ENCODE measurements around the gene MT1M.
A peak's percentile ranks its signal among the peaks of the same experiment; 100 is the strongest.

MT1M gene

GRCh38 chr16:56603589-56603988 is 28.9 kb upstream of the MT1M start:
- Histone ChIP-seq H3K27me3 (replicated peaks) (no peaks in the 10 kb centered on the region), H3K4me3 (ENCODE audit: low read depth, low read length) (no peak overlapping the region), H3K27ac (no peak overlapping the region), H3K36me3 (replicated peaks) (no peaks in the 10 kb centered on the region)
- in situ Hi-C loops (cut with HindIII; ENCODE audit: low pct_ligation_motif_present, low sequenced_read_pairs) = no loop called here
- peak; percentile 68 for TF ChIP-seq CTCF (IDR thresholded peaks at IDR 0.05; ENCODE audit: low read depth, low read length, missing control alignments)
- DNase-seq = peak; percentile 34

GRCh38 chr16:56604966-56605365 is 27.5 kb upstream of the MT1M start:
- H3K27me3 ChIP-seq (replicated peaks) = no peaks in the 10 kb centered on the region
- in situ Hi-C loops (cut with HindIII; ENCODE audit: low pct_ligation_motif_present, low sequenced_read_pairs) = no loop called here
- TF ChIP-seq CTCF (IDR thresholded peaks at IDR 0.05; ENCODE audit: low read depth, low read length, missing control alignments) = no peak
- DNase-seq = no peak
- H3K4me3 ChIP-seq (ENCODE audit: low read depth, low read length) = no peak overlapping the region
- no peaks in the 10 kb centered on the region for H3K36me3 ChIP-seq (replicated peaks)
- no peak overlapping the region for H3K27ac ChIP-seq

GRCh38 chr16:56605475-56605874 is 27.0 kb upstream of the MT1M start:
- no peak for TF ChIP-seq CTCF (IDR thresholded peaks at IDR 0.05; ENCODE audit: low read depth, low read length, missing control alignments)
- Histone ChIP-seq H3K27me3 (replicated peaks) (no peaks in the 10 kb centered on the region), H3K27ac (peak overlapping the region; percentile 97), H3K36me3 (replicated peaks) (no peaks in the 10 kb centered on the region), H3K4me3 (ENCODE audit: low read depth, low read length) (no peak overlapping the region)
- DNase-seq = no peak
- in situ Hi-C loops (cut with HindIII; ENCODE audit: low pct_ligation_motif_present, low sequenced_read_pairs) = no loop called here

- no peak overlapping the region for H3K4me3 ChIP-seq (ENCODE audit: low read depth, low read length)
- no peak for TF ChIP-seq CTCF (IDR thresholded peaks at IDR 0.05; ENCODE audit: low read depth, low read length, missing control alignments)
- no peaks in the 10 kb centered on the region for H3K27me3 ChIP-seq (replicated peaks)
- DNase-seq = peak; percentile 62
- in situ Hi-C loops (cut with HindIII; ENCODE audit: low pct_ligation_motif_present, low sequenced_read_pairs) = no loop called here
- H3K27ac ChIP-seq = peak overlapping the region; percentile 97
- H3K36me3 ChIP-seq (replicated peaks) = no peaks in the 10 kb centered on the region
Observed at GRCh38 chr16:56606071-56606475, 26.4 kb upstream of the MT1M start.

GRCh38 chr16:56606476-56607108 is 25.9 kb upstream of the MT1M start:
- H3K27ac ChIP-seq = peak overlapping the region; percentile 97
- in situ Hi-C loops (cut with HindIII; ENCODE audit: low pct_ligation_motif_present, low sequenced_read_pairs) = no loop called here
- H3K27me3 ChIP-seq (replicated peaks) = no peaks in the 10 kb centered on the region
- peak overlapping the region; percentile 18 for H3K4me3 ChIP-seq (ENCODE audit: low read depth, low read length)
- DNase-seq = peak; percentile 81
- no peak for TF ChIP-seq CTCF (IDR thresholded peaks at IDR 0.05; ENCODE audit: low read depth, low read length, missing control alignments)
- H3K36me3 ChIP-seq (replicated peaks) = no peaks in the 10 kb centered on the region

- Histone ChIP-seq H3K4me3 (ENCODE audit: low read depth, low read length) (peak overlapping the region; percentile 52), H3K27ac (peak overlapping the region; percentile 97), H3K36me3 (replicated peaks) (no peaks in the 10 kb centered on the region), H3K27me3 (replicated peaks) (no peaks in the 10 kb centered on the region)
- in situ Hi-C loops (cut with HindIII; ENCODE audit: low pct_ligation_motif_present, low sequenced_read_pairs) = no loop called here
- TF ChIP-seq CTCF (IDR thresholded peaks at IDR 0.05; ENCODE audit: low read depth, low read length, missing control alignments) = no peak
- peak; percentile 97 for DNase-seq
Observed at GRCh38 chr16:56607109-56607618, 25.3 kb upstream of the MT1M start.

All from brain microvascular endothelial cell (primary cell).